GM23248 (cell line): ENCODE results near the gene TUBB6.

Experiments used
- EZH2 ChIP-seq: fragments of 200-600 bp; sonication (generic); IDR thresholded peaks from 2 replicates; pipeline ENCODE4 v1.6.1; 2018; ENCODE audit warnings: antibody characterized with exemption, mild to moderate bottlenecking; ENCODE audit not compliant: insufficient read depth, poor library complexity, severe bottlenecking
- EZH2phosphoT487 ChIP-seq: fragments of 200-600 bp; sonication (generic); IDR thresholded peaks from 2 replicates; pipeline ENCODE4 v1.6.1; 2018; ENCODE audit warnings: antibody characterized with exemption, moderate library complexity, mild to moderate bottlenecking, low read depth; ENCODE audit not compliant: insufficient read depth

- no peak for TF ChIP-seq EZH2
- TF ChIP-seq EZH2phosphoT487 = no peak
These were observed 24.4 kb upstream of the TUBB6 start for GRCh38 chr18:12283666-12284065.
